GM12878 (cell line): ENCODE measurements around the gene ZNF526. TPM values are rescaled to one million over a fixed set of nuclear protein-coding genes. Genes with fewer than 3 reads are reported as not detected.

Experiments used
- ATAC-seq: fragments of 200-7000 bp; cut with Tn5 transposase; 3 replicates; pipeline ENCODE4 v1.9.1; 2020; ENCODE audit warnings: mild to moderate bottlenecking, moderate library complexity
- BruUV-seq: library from RNA; stranded (reverse); fragments of 400-500 nt; replicated peaks from 2 replicates; lab custom pipeline; 2021; lab: Mats Ljungman, UMichigan
- CTCF ChIA-PET: fragments of 300-600 bp; sonication (Branson Sonifier 250); formaldehyde crosslinking; extraction: SDS; loops from one replicate; lab custom pipeline; 2021; ENCODE audit warnings: inconsistent platforms; lab: Yijun Ruan, JAX
- POLR2A ChIA-PET: fragments of 350-600 bp; formaldehyde crosslinking; extraction: SDS; loops from one replicate; lab custom pipeline; 2021; ENCODE audit warnings: inconsistent platforms; lab: Charles Lee
- RAD21 ChIA-PET: fragments of 300-600 bp; sonication (Branson Sonifier 250); formaldehyde crosslinking; loops from one replicate; lab custom pipeline; 2023; ENCODE audit warnings: antibody characterized with exemption; ENCODE audit not compliant: unreplicated experiment; lab: Charles Lee
- SMC1A ChIA-PET: fragments of 300-600 bp; sonication (Branson Sonifier 250); formaldehyde crosslinking; loops from one replicate; lab custom pipeline; 2023; ENCODE audit not compliant: unreplicated experiment, uncharacterized antibody; lab: Charles Lee
- DNase-seq: peaks from one replicate; pipeline ENCODE4 v3.0.0-alpha.2; 2011; ENCODE audit warnings: low read depth, low spot score
- FAIRE-seq: peaks from 3 replicates; lab custom pipeline; 2011; peaks lifted over from hg19 to GRCh38; lab: Jason Lieb, UNC
- H2AFZ ChIP-seq: 2 replicates; pipeline ENCODE4 v1.6.0; 2011; ENCODE audit warnings: low read depth, low read length, control low read depth; ENCODE audit not compliant: control insufficient read depth
- H3K27ac ChIP-seq: 2 replicates; pipeline ENCODE4 v1.5.1; 2011; ENCODE audit warnings: control low read depth; ENCODE audit not compliant: control insufficient read depth, insufficient read depth
- H3K27me3 ChIP-seq, 2 experiments: replicated peaks in 1 of 2; 2 replicates each; pipeline versions ENCODE4 v1.6.0 to v1.6.1; 2011; ENCODE audit warnings: low read length in 1 of 2; ENCODE audit not compliant: control insufficient read depth in 2 of 2, insufficient read depth in 2 of 2
- H3K36me3 ChIP-seq, 2 experiments: 2 replicates each; pipeline ENCODE4 v1.5.1; 2011; ENCODE audit warnings: low read length in 1 of 2; ENCODE audit not compliant: control insufficient read depth in 2 of 2, insufficient read depth in 2 of 2
- H3K4me1 ChIP-seq: 2 replicates; pipeline ENCODE4 v1.6.1; 2011; ENCODE audit warnings: mild to moderate bottlenecking, low read length, moderate library complexity, mixed read lengths; ENCODE audit not compliant: control insufficient read depth, insufficient read depth
- H3K4me2 ChIP-seq: 2 replicates; pipeline ENCODE4 v1.6.0; 2011; ENCODE audit warnings: control low read depth; ENCODE audit not compliant: control insufficient read depth, insufficient read depth
- H3K4me3 ChIP-seq: fragments of 200-600 bp; sonication (generic); 2 replicates; pipeline ENCODE4 v1.5.1; 2016
- H3K79me2 ChIP-seq: 2 replicates; pipeline ENCODE4 v1.6.0; 2011; ENCODE audit warnings: low read length; ENCODE audit not compliant: control insufficient read depth, insufficient read depth
- H3K9ac ChIP-seq: 2 replicates; pipeline ENCODE4 v1.8.0; 2011; ENCODE audit warnings: low read length, control low read depth, mixed read lengths; ENCODE audit not compliant: control insufficient read depth, insufficient read depth
- H3K9me3 ChIP-seq: replicated peaks from 3 replicates; pipeline ENCODE4 v1.5.1; 2011; ENCODE audit warnings: mild to moderate bottlenecking, low read length; ENCODE audit not compliant: control insufficient read depth, insufficient read depth
- H4K20me1 ChIP-seq: 2 replicates; pipeline ENCODE4 v1.6.0; 2011; ENCODE audit not compliant: control insufficient read depth, insufficient read depth
- BCL11A ChIP-seq: IDR thresholded peaks from 2 replicates; pipeline ENCODE4 v1.6.1; 2011; ENCODE audit warnings: low read depth, low read length
- BHLHE40 ChIP-seq, 2 experiments: fragments of 450-650 bp in 1 of 2; IDR thresholded peaks; 2 replicates each; pipeline ENCODE4 v1.6.1; 2011 to 2017; ENCODE audit warnings: low read depth in 2 of 2, borderline replicate concordance in 1 of 2, improper control_type of control experiment in 1 of 2, low read length in 1 of 2, mild to moderate bottlenecking in 1 of 2
- CBFB ChIP-seq: IDR thresholded peaks from 2 replicates; pipeline ENCODE4 v1.6.1; 2016; ENCODE audit warnings: antibody characterized with exemption, low read depth
- CHD2 ChIP-seq: IDR thresholded peaks from 2 replicates; pipeline ENCODE4 v1.6.1; 2011; ENCODE audit warnings: low read depth, low read length, improper control_type of control experiment, borderline replicate concordance
- DPF2 ChIP-seq: fragments of 450-650 bp; IDR thresholded peaks from 2 replicates; pipeline ENCODE4 v1.6.1; 2017; ENCODE audit warnings: mild to moderate bottlenecking
- EED ChIP-seq: sonication (generic); IDR thresholded peaks from 2 replicates; pipeline ENCODE4 v1.6.1; 2016; ENCODE audit warnings: antibody characterized with exemption, low read depth
- ELK1 ChIP-seq: IDR thresholded peaks from 2 replicates; pipeline ENCODE4 v1.6.1; 2012; ENCODE audit warnings: low read depth, low read length, improper control_type of control experiment
- HDAC6 ChIP-seq: fragments of 200-600 bp; sonication (generic); IDR thresholded peaks from one replicate; pipeline ENCODE4 v1.8.0; 2017; ENCODE audit warnings: antibody characterized with exemption; ENCODE audit not compliant: unreplicated experiment
- IKZF1 ChIP-seq: fragments of 450-650 bp; conservative IDR thresholded peaks from 2 replicates; pipeline ENCODE4 v1.6.1; 2017; ENCODE audit warnings: antibody characterized with exemption, mild to moderate bottlenecking
- IRF4 ChIP-seq: IDR thresholded peaks from 2 replicates; pipeline ENCODE4 v1.6.1; 2011; ENCODE audit warnings: low read depth, low read length
- MLLT1 ChIP-seq: fragments of 450-650 bp; IDR thresholded peaks from 2 replicates; pipeline ENCODE4 v1.6.1; 2016; ENCODE audit warnings: mild to moderate bottlenecking
- MXI1 ChIP-seq: fragments of 150-350 bp; IDR thresholded peaks from 2 replicates; pipeline ENCODE4 v1.6.1; 2011; ENCODE audit warnings: low read depth, mild to moderate bottlenecking, inconsistent platforms, low read length, improper control_type of control experiment
- NFIC ChIP-seq: IDR thresholded peaks from 2 replicates; pipeline ENCODE4 v1.6.1; 2012; ENCODE audit warnings: low read depth, mild to moderate bottlenecking, inconsistent platforms, low read length, moderate library complexity
- NKRF ChIP-seq: fragments of 450-650 bp; conservative IDR thresholded peaks from 2 replicates; pipeline ENCODE4 v1.6.1; 2017; ENCODE audit warnings: mild to moderate bottlenecking, moderate library complexity
- RUNX3 ChIP-seq: IDR thresholded peaks from 2 replicates; pipeline ENCODE4 v1.6.1; 2012; ENCODE audit warnings: low read length, inconsistent platforms
- SPI1 ChIP-seq: IDR thresholded peaks from 2 replicates; pipeline ENCODE4 v1.6.1; 2011; ENCODE audit warnings: low read depth, mild to moderate bottlenecking, low read length, moderate library complexity, borderline replicate concordance; ENCODE audit not compliant: insufficient read depth
- WGBS: methylation state at CpG from one replicate; pipeline ENCODE4 v1.1.6; 2016; ENCODE audit warnings: low lambda C conversion rate; ENCODE audit not compliant: insufficient replicate concordance, insufficient coverage; ENCODE audit errors: missing lambda C conversion rate; 5-methylcytosine and 5-hydroxymethylcytosine counted together
- in situ Hi-C: fragments of 300-500 bp; cut with MboI; formaldehyde crosslinking; loops from 9 replicates; pipeline ENCODE4 v1.14.3; 2018; ENCODE audit warnings: mixed read lengths
- intact Hi-C: fragments of 100-400 bp; cut with micrococcal nuclease; formaldehyde crosslinking; loops from one replicate; pipeline ENCODE4 v1.14.2; 2022; ENCODE audit not compliant: unreplicated experiment
- polyA plus RNA-seq, 11 experiments: library from polyadenylated mRNA; depleted of rRNA in 4 of 11; unstranded in 6 of 11; stranded (reverse) in 5 of 11; fragments of >200 nt; fragmentation: Nextera tagmentation in 4 of 11; fragmentation: Illumina TruSeq in 1 of 11; extraction: Ambion mirVana in 4 of 11; extraction: Trizol in 1 of 11; gene quantifications; 1 replicate in 1 of 11; 2 replicates in 10 of 11; pipeline versions ENCODE4 v1.2.1 to v1.2.3, GENCODE V29; 2011 to 2016; ENCODE audit warnings: inconsistent platforms in 2 of 11, missing spikeins in 2 of 11, low read depth in 1 of 11
- total RNA-seq, 4 experiments: library from RNA; depleted of rRNA in 3 of 4; stranded (reverse); fragments of >200 nt in 3 of 4; fragmentation: Illumina TruSeq in 1 of 4; extraction: Trizol in 1 of 4; gene quantifications; 2 replicates each; pipeline versions ENCODE4 v1.2.1 to v1.2.3, GENCODE V29; 2013 to 2021

The ZNF526 gene
- total and polyA plus RNA-seq, 10 of the 15 experiments (the other 5 are each of a cell fraction or from before 2014, with no cell fraction given) = 1.8 to 18.3 (median 5.5) TPM

- TF ChIP-seq ELK1 (no peak), IRF4 (no peak), BCL11A (no peak), MXI1 (peak; percentile 28; the same call in 1 of the 2 replicates), EED (peak; percentile 5; the same call in 1 of the 2 replicates)
Measured at GRCh38 chr19:42252365-42253244, 32.5 kb downstream of the ZNF526 start (continued).

GRCh38 chr19:42253245-42254088, 33.4 kb downstream of the ZNF526 start:
- H3K36me3 ChIP-seq = peaks cover 0 to 7% of the 10 kb centered on the region in 2 experiments; a peak in 2 of 4 replicates
- H3K4me3 ChIP-seq = peak overlapping the region; percentile 99
- no peak for DNase-seq
- H3K9ac ChIP-seq = peak overlapping the region; percentile 94
- intact Hi-C loops (no loop called here), in situ Hi-C loops (no loop called here)
- BruUV-seq = no TSS peak
- H4K20me1 ChIP-seq = no peaks in the 10 kb centered on the region
- ChIA-PET CTCF (no interaction called here), SMC1A (no interaction called here), RAD21 (no interaction called here), POLR2A (no interaction called here)
- H3K9me3 ChIP-seq = no peaks in the 10 kb centered on the region
- H3K27ac ChIP-seq = peak overlapping the region; percentile 94
- H3K27me3 ChIP-seq = no peaks in the 10 kb centered on the region
- peak overlapping the region; percentile 56 for H2AFZ ChIP-seq
- 2% methylated on average over 27 of the region's 71 CpGs for WGBS
- H3K4me2 ChIP-seq = peak overlapping the region; percentile 91
- peaks cover 43% of the 10 kb centered on the region for H3K79me2 ChIP-seq
- peaks cover 16% of the 10 kb centered on the region for H3K4me1 ChIP-seq
- ATAC-seq = peak; percentile 48
- no peak for FAIRE-seq
- TF ChIP-seq SPI1 (peak; percentile 88), BHLHE40 (IDR thresholded peaks at IDR 0.05; ENCODE audit: borderline replicate concordance in 1 of 2, low read depth in 2 of 2, low read length in 1 of 2) (peak; percentile 73 to 92), DPF2 (0 out of 2 replicates have a peak, but pooled peaks have one; percentile 19), RUNX3 (peak; percentile 50; the same call in 1 of the 2 replicates), CBFB (0 out of 2 replicates have a peak, but pooled peaks have one; percentile 40), HDAC6 (no peak), NKRF (peak; percentile 30; the same call in 1 of the 2 replicates), IKZF1 (peak; percentile 87), CHD2 (peak; percentile 42; the same call in 1 of the 2 replicates), NFIC (no peak), MLLT1 (0 out of 2 replicates have a peak, but pooled peaks have one; percentile 29)
